HG03442 (cell line): ENCODE results near the gene CD84.
"Not testable (repeated sequence)": the region's sequence is repeated elsewhere in the genome, so short reads cannot be mapped to it uniquely, and the experiment has no call there.

Source experiments
- ATAC-seq: cut with Tn5 transposase; IDR thresholded peaks from one replicate; pipeline ENCODE4 v1.9.1; 2021; ENCODE audit warnings: mild to moderate bottlenecking, moderate library complexity; ENCODE audit not compliant: unreplicated experiment

Gene CD84

GRCh38 chr1:160519642-160520435, 59.5 kb downstream of the CD84 start:
- peak; percentile 60 for ATAC-seq

GRCh38 chr1:160517519-160517918, 61.8 kb downstream of the CD84 start:
- ATAC-seq, result not testable (repeated sequence)

- ATAC-seq, result not testable (repeated sequence)
Observed at GRCh38 chr1:160515908-160516307, 63.4 kb downstream of the CD84 start.

- no peak for ATAC-seq
Observed at GRCh38 chr1:160504651-160505050, 74.6 kb downstream of the CD84 start.

- ATAC-seq, result no peak
Observed at GRCh38 chr1:160503087-160503486, 76.2 kb downstream of the CD84 start.

GRCh38 chr1:160500321-160500990, 78.8 kb downstream of the CD84 start:
- no peak for ATAC-seq

GRCh38 chr1:160499631-160500030, 79.7 kb downstream of the CD84 start:
- no peak for ATAC-seq

GRCh38 chr1:160498301-160499065, 80.8 kb downstream of the CD84 start:
- not testable (repeated sequence) for ATAC-seq

- no peak for ATAC-seq
Observed at GRCh38 chr1:160496334-160496733, 83.0 kb downstream of the CD84 start.

GRCh38 chr1:160494620-160495019, 84.7 kb downstream of the CD84 start:
- ATAC-seq, result no peak

GRCh38 chr1:160492617-160493016, 86.7 kb downstream of the CD84 start:
- no peak for ATAC-seq

GRCh38 chr1:160491981-160492380, 87.3 kb downstream of the CD84 start:
- ATAC-seq, result no peak
